ENCODE data around the gene HPGDS.
"Not testable (repeated sequence)": the region's sequence is repeated elsewhere in the genome, so short reads cannot be mapped to it uniquely, and the experiment has no call there.

Gene HPGDS

GRCh38 chr4:94342694-94343093, at the start of gene HPGDS:
TSS of gene HPGDS (minus strand) at chr4:94342836. CDS start at chr4:94334629, 8,207 bp downstream.
- no peak for DNase-seq

GRCh38 chr4:94390804-94391410, 48.3 kb upstream of the HPGDS start:
- no peak for DNase-seq

GRCh38 chr4:94389595-94390267, 47.1 kb upstream of the HPGDS start:
- no peak for DNase-seq

GRCh38 chr4:94387965-94388364, 45.3 kb upstream of the HPGDS start:
- not testable (repeated sequence) for DNase-seq

GRCh38 chr4:94385452-94385851, 42.8 kb upstream of the HPGDS start:
- not testable (repeated sequence) for DNase-seq

GRCh38 chr4:94382891-94383290, 40.3 kb upstream of the HPGDS start:
- not testable (repeated sequence) for DNase-seq

GRCh38 chr4:94378047-94378446, 35.4 kb upstream of the HPGDS start:
- DNase-seq, result no peak

- DNase-seq, result no peak
Measured at GRCh38 chr4:94377294-94377693, 34.7 kb upstream of the HPGDS start.

GRCh38 chr4:94375364-94375763, 32.7 kb upstream of the HPGDS start:
- DNase-seq, result no peak

- DNase-seq, result no peak
Measured at GRCh38 chr4:94373752-94374151, 31.1 kb upstream of the HPGDS start.

GRCh38 chr4:94372991-94373390, 30.4 kb upstream of the HPGDS start:
- no peak for DNase-seq

- DNase-seq, result no peak
Measured at GRCh38 chr4:94372228-94372978, 29.8 kb upstream of the HPGDS start.

- no peak for DNase-seq
Measured at GRCh38 chr4:94371290-94371689, 28.7 kb upstream of the HPGDS start.

- no peak for DNase-seq
Measured at GRCh38 chr4:94370533-94371254, 28.1 kb upstream of the HPGDS start.

- no peak for DNase-seq
Measured at GRCh38 chr4:94369046-94369445, 26.4 kb upstream of the HPGDS start.

- no peak for DNase-seq
Measured at GRCh38 chr4:94368459-94368858, 25.8 kb upstream of the HPGDS start.

GRCh38 chr4:94365304-94365703, 22.7 kb upstream of the HPGDS start:
- no peak for DNase-seq

GRCh38 chr4:94364527-94364926, 21.9 kb upstream of the HPGDS start:
- no peak for DNase-seq

GRCh38 chr4:94363136-94363655, 20.6 kb upstream of the HPGDS start:
- DNase-seq, result no peak

GRCh38 chr4:94359838-94360237, 17.2 kb upstream of the HPGDS start:
- no peak for DNase-seq

GRCh38 chr4:94359221-94359620, 16.6 kb upstream of the HPGDS start:
- no peak for DNase-seq

GRCh38 chr4:94358101-94358500, 15.5 kb upstream of the HPGDS start:
- DNase-seq, result no peak

- no peak for DNase-seq
Measured at GRCh38 chr4:94357624-94358023, 15.0 kb upstream of the HPGDS start.
